Measurements from ENCODE around the gene EDAR. TPM values are rescaled to one million over a fixed set of nuclear protein-coding genes. Genes with fewer than 3 reads are reported as not detected.

The EDAR gene
- total and polyA plus RNA-seq, 2 of the 8 experiments (the other 6 are each of a cell fraction or from before 2014, with no cell fraction given), result not detected

- Histone ChIP-seq H2BK120ac (replicated peaks; ENCODE audit: low read depth, low read length) (no peak overlapping the region), H3K18ac (ENCODE audit: extremely low read depth, low read length) (no peak overlapping the region), H3K4me2 (ENCODE audit: insufficient read depth in 1 of 2, low read depth in 2 of 2, low read length in 2 of 2) (no peak overlapping the region), H2BK5ac (ENCODE audit: low read depth, low read length) (no peak overlapping the region), H3K56ac (replicated peaks; ENCODE audit: insufficient read length, low read depth, low read length) (no peak overlapping the region), H3K4ac (replicated peaks; ENCODE audit: insufficient read length, low read depth, low read length) (no peak overlapping the region), H2BK12ac (ENCODE audit: low read depth, low read length) (no peak overlapping the region), H3K23ac (ENCODE audit: insufficient read length) (no peak overlapping the region), H3K9me3 (ENCODE audit: insufficient read depth in 2 of 2, low read depth in 1 of 2, low read length in 1 of 2) (no peaks in the 10 kb centered on the region), H4K20me1 (replicated peaks in 1 of 2; ENCODE audit: control insufficient read depth in 1 of 2, insufficient read depth in 2 of 2, low read length in 2 of 2) (no peaks in the 10 kb centered on the region), H4K5ac (ENCODE audit: insufficient read length, low read depth, low read length) (no peak overlapping the region), H4K8ac (ENCODE audit: extremely low read depth, insufficient read depth, low read length) (no peak overlapping the region), H3K27me3 (replicated peaks in 1 of 4; ENCODE audit: control insufficient read depth in 3 of 4, extremely low read depth in 1 of 4, insufficient read depth in 3 of 4, low read length in 3 of 4) (no peaks in the 10 kb centered on the region), H3K27ac (ENCODE audit: low read depth, low read length) (no peak overlapping the region), H4K91ac (replicated peaks; ENCODE audit: insufficient read length, low read length) (no peak overlapping the region), H2BK20ac (ENCODE audit: low read length) (no peak overlapping the region), H3K4me1 (replicated peaks in 1 of 4; ENCODE audit: control insufficient read depth in 3 of 4, insufficient read depth in 4 of 4, low read length in 3 of 4) (no peaks in the 10 kb centered on the region; a peak in 1 of 7 replicates), H3K9ac (replicated peaks in 1 of 4; ENCODE audit: extremely low read depth in 1 of 4, low read depth in 3 of 4, low read length in 3 of 4) (no peak overlapping the region), H3K4me3 (ENCODE audit: extremely low read depth in 1 of 4, insufficient read depth in 2 of 4, low read depth in 3 of 4, low read length in 4 of 4) (no peak overlapping the region), H2AK5ac (ENCODE audit: low read depth, low read length) (no peak overlapping the region), H3K79me1 (ENCODE audit: low read depth, low read length) (no peaks in the 10 kb centered on the region), H3K14ac (ENCODE audit: insufficient read length) (no peak overlapping the region), H3K79me2 (ENCODE audit: control insufficient read depth in 1 of 2, insufficient read depth in 2 of 2, low read length in 2 of 2) (no peaks in the 10 kb centered on the region), H2BK15ac (ENCODE audit: low read length) (no peak overlapping the region), H3K36me3 (ENCODE audit: control insufficient read depth in 2 of 4, insufficient read depth in 4 of 4, low read length in 3 of 4) (no peaks in the 10 kb centered on the region), H2AFZ (ENCODE audit: low read length) (no peak overlapping the region), H3K23me2 (ENCODE audit: low read depth, low read length) (no peaks in the 10 kb centered on the region)
- ChIA-PET POLR2A (ENCODE audit: partially characterized antibody) (no interaction called here), CTCF (ENCODE audit: partially characterized antibody) (interaction anchor here (1.0 to 1.4 kb wide), 2 partner anchors 54 to 71 kb away, joined by 3 read pairs; no protein-coding TSS in a partner anchor)
- no peak for FAIRE-seq
- DNase-seq (ENCODE audit: low read depth in 1 of 2, low spot score in 2 of 2), result no peak
- WGBS, 2 experiments (ENCODE audit: extremely low coverage in 1 of 2, insufficient coverage in 1 of 2, insufficient read length in 1 of 2, insufficient replicate concordance in 2 of 2, low coverage in 1 of 2, low lambda C conversion rate in 2 of 2, missing lambda C conversion rate in 1 of 2), result 82% methylated on average over 6 of the region's 6 CpGs; no CpG with 5 or more reads in 1 of the 2 experiments
- TF ChIP-seq RBBP5 (IDR thresholded peaks at IDR 0.05; ENCODE audit: borderline replicate concordance, low read depth, low read length), result no peak
- TF ChIP-seq SP1 (IDR thresholded peaks at IDR 0.05; ENCODE audit: low read depth, low read length), result no peak
Measured at GRCh38 chr2:108925286-108925685, 63.7 kb downstream of the EDAR start.

Data from H1 (cell line).